HEK293 (cell line): ENCODE results near the gene PTPRN2.

Experiments
- CTCF ChIA-PET: fragments of 350-600 bp; formaldehyde crosslinking; extraction: SDS; loops from one replicate; lab custom pipeline; 2021; ENCODE audit warnings: antibody characterized with exemption; lab: Yijun Ruan, JAX
- POLR2A ChIA-PET: fragments of 300-600 bp; formaldehyde crosslinking; extraction: SDS; loops from one replicate; lab custom pipeline; 2020; ENCODE audit warnings: antibody characterized with exemption, inconsistent platforms; lab: Yijun Ruan, JAX
- H3K27ac ChIP-seq: fragments of 200-500 bp; sonication (Bioruptor generic); 2 replicates; pipeline ENCODE4 v1.5.1; 2014; ENCODE audit warnings: low read depth, low read length, control low read depth, inconsistent platforms; ENCODE audit errors: extremely low read depth
- H3K36me3 ChIP-seq, 2 experiments: fragments of 200-500 bp in 1 of 2; sonication (Bioruptor generic) in 1 of 2; 1 replicate in 1 of 2; 2 replicates in 1 of 2; pipeline ENCODE4 v1.5.1; 2014 to 2017; ENCODE audit warnings: inconsistent platforms in 2 of 2, low read length in 2 of 2; ENCODE audit not compliant: control insufficient read depth in 2 of 2, insufficient read depth in 1 of 2
- H3K4me1 ChIP-seq: fragments of 200-500 bp; sonication (Bioruptor generic); 2 replicates; pipeline ENCODE4 v1.5.1; 2014; ENCODE audit warnings: mild to moderate bottlenecking, low read length, inconsistent platforms; ENCODE audit not compliant: control insufficient read depth, insufficient read depth
- H3K4me3 ChIP-seq: 2 replicates; pipeline ENCODE4 v1.5.1; 2011; ENCODE audit warnings: low read depth, mild to moderate bottlenecking, control low read depth, low read length, moderate library complexity
- H3K9me3 ChIP-seq: fragments of 200-500 bp; sonication (Bioruptor generic); 2 replicates; pipeline ENCODE4 v1.5.1; 2014; ENCODE audit warnings: low read depth, low read length, inconsistent platforms; ENCODE audit not compliant: control insufficient read depth, insufficient read depth
- BCL11B ChIP-seq: fragments of 450-650 bp; formaldehyde crosslinking; IDR thresholded peaks from 2 replicates; pipeline ENCODE4 v1.5.1; 2016; ENCODE audit warnings: low read depth, missing biosample characterization, missing genetic modification characterization
- KLF10 ChIP-seq: fragments of 450-650 bp; IDR thresholded peaks from 2 replicates; pipeline ENCODE4 v1.5.1; 2018; ENCODE audit warnings: missing biosample characterization, mild to moderate bottlenecking, missing genetic modification characterization
- KLF16 ChIP-seq: fragments of 450-650 bp; formaldehyde crosslinking; IDR thresholded peaks from 2 replicates; pipeline ENCODE4 v1.5.1; 2017; ENCODE audit warnings: missing biosample characterization, missing genetic modification characterization
- KLF17 ChIP-seq: fragments of 450-650 bp; formaldehyde crosslinking; IDR thresholded peaks from 2 replicates; pipeline ENCODE4 v1.5.1; 2016; ENCODE audit warnings: missing biosample characterization, missing genetic modification characterization
- MZF1 ChIP-seq: fragments of 450-650 bp; formaldehyde crosslinking; IDR thresholded peaks from 2 replicates; pipeline ENCODE4 v1.5.1; 2017; ENCODE audit warnings: missing biosample characterization, missing genetic modification characterization, borderline replicate concordance
- OSR2 ChIP-seq: fragments of 450-650 bp; formaldehyde crosslinking; IDR thresholded peaks from 2 replicates; pipeline ENCODE4 v1.5.1; 2016; ENCODE audit warnings: missing biosample characterization, missing genetic modification characterization
- PATZ1 ChIP-seq: fragments of 450-650 bp; formaldehyde crosslinking; IDR thresholded peaks from 2 replicates; pipeline ENCODE4 v1.5.1; 2016; ENCODE audit warnings: missing biosample characterization, missing genetic modification characterization
- PRDM2 ChIP-seq: fragments of 450-650 bp; formaldehyde crosslinking; IDR thresholded peaks from 2 replicates; pipeline ENCODE4 v1.5.1; 2016; ENCODE audit warnings: missing biosample characterization, missing genetic modification characterization, borderline replicate concordance
- ZFP3 ChIP-seq: fragments of 450-650 bp; formaldehyde crosslinking; IDR thresholded peaks from 2 replicates; pipeline ENCODE4 v1.5.1; 2016; ENCODE audit warnings: low read depth, missing biosample characterization, missing genetic modification characterization
- ZNF121 ChIP-seq: fragments of 450-650 bp; formaldehyde crosslinking; IDR thresholded peaks from 2 replicates; pipeline ENCODE4 v1.5.1; 2016; ENCODE audit warnings: missing biosample characterization, missing genetic modification characterization
- ZNF16 ChIP-seq: fragments of 450-650 bp; formaldehyde crosslinking; IDR thresholded peaks from 2 replicates; pipeline ENCODE4 v1.5.1; 2016; ENCODE audit warnings: low read depth, missing biosample characterization, missing genetic modification characterization
- ZNF404 ChIP-seq: fragments of 450-650 bp; formaldehyde crosslinking; IDR thresholded peaks from 2 replicates; pipeline ENCODE4 v1.5.1; 2017; ENCODE audit warnings: missing biosample characterization, missing genetic modification characterization
- ZNF521 ChIP-seq: fragments of 450-650 bp; formaldehyde crosslinking; IDR thresholded peaks from 2 replicates; pipeline ENCODE4 v1.5.1; 2017; ENCODE audit warnings: missing biosample characterization, mild to moderate bottlenecking, missing genetic modification characterization
- ZNF530 ChIP-seq: fragments of 450-650 bp; formaldehyde crosslinking; IDR thresholded peaks from 2 replicates; pipeline ENCODE4 v1.5.1; 2016; ENCODE audit warnings: low read depth, missing biosample characterization, missing genetic modification characterization
- ZNF560 ChIP-seq: fragments of 450-650 bp; formaldehyde crosslinking; IDR thresholded peaks from 2 replicates; pipeline ENCODE4 v1.5.1; 2017; ENCODE audit warnings: missing biosample characterization, missing genetic modification characterization, borderline replicate concordance
- ZNF610 ChIP-seq: fragments of 450-650 bp; formaldehyde crosslinking; IDR thresholded peaks from 2 replicates; pipeline ENCODE4 v1.5.1; 2016; ENCODE audit warnings: missing biosample characterization, missing genetic modification characterization, borderline replicate concordance
- ZNF621 ChIP-seq: fragments of 450-650 bp; formaldehyde crosslinking; IDR thresholded peaks from 2 replicates; pipeline ENCODE4 v1.5.1; 2017; ENCODE audit warnings: missing biosample characterization, missing genetic modification characterization
- ZNF677 ChIP-seq: fragments of 450-650 bp; IDR thresholded peaks from 2 replicates; pipeline ENCODE4 v1.5.0; 2018; ENCODE audit warnings: missing biosample characterization, mild to moderate bottlenecking, missing genetic modification characterization, moderate library complexity
- ZNF785 ChIP-seq: fragments of 450-650 bp; formaldehyde crosslinking; IDR thresholded peaks from 2 replicates; pipeline ENCODE4 v1.5.1; 2016; ENCODE audit warnings: missing biosample characterization, missing genetic modification characterization
- ZNF791 ChIP-seq: fragments of 450-650 bp; formaldehyde crosslinking; IDR thresholded peaks from 2 replicates; pipeline ENCODE4 v1.5.1; 2016; ENCODE audit warnings: missing biosample characterization, missing genetic modification characterization

Gene PTPRN2

GRCh38 chr7:158280448-158281144 lies 307.0 kb downstream of the PTPRN2 start (continued):
- TF ChIP-seq PATZ1 (no peak), MZF1 (tag by site-specific recombination) (no peak), BCL11B (no peak), KLF17 (tag by site-specific recombination) (no peak), ZNF530 (tag by site-specific recombination) (no peak), ZNF121 (tag by site-specific recombination) (no peak), ZFP3 (tag by site-specific recombination) (no peak), ZNF560 (no peak), PRDM2 (tag by site-specific recombination) (no peak), OSR2 (no peak)
- TF ChIP-seq, all 188 proteins: peak for 0

GRCh38 chr7:158279539-158280447 lies 307.8 kb downstream of the PTPRN2 start:
- POLR2A ChIA-PET: no interaction called here
- TF ChIP-seq ZNF521 (tag by site-specific recombination) (no peak), ZNF16 (no peak), ZNF621 (tag by site-specific recombination) (no peak), ZNF677 (no peak), KLF16 (no peak), KLF10 (tag by site-specific recombination) (no peak), ZNF610 (tag by site-specific recombination) (no peak), ZNF404 (tag by site-specific recombination) (no peak), ZNF785 (tag by site-specific recombination) (no peak), ZNF791 (no peak)
- TF ChIP-seq, all 188 proteins: peak for 0
- no peak overlapping the region for H3K4me3 ChIP-seq

More at GRCh38 chr7:158279539-158280447, 307.8 kb downstream of the PTPRN2 start:
- Histone ChIP-seq H3K9me3 (no peaks in the 10 kb centered on the region), H3K4me1 (no peaks in the 10 kb centered on the region), H3K36me3 (no peaks in the 10 kb centered on the region), H3K27ac (no peak overlapping the region)
- CTCF ChIA-PET: no interaction called here
